Right atrium auricular region (tissue), 2 donors: Measurements from ENCODE around the gene SLAMF6. TPM values are rescaled to one million over a fixed set of nuclear protein-coding genes. Genes with fewer than 3 reads are reported as not detected.
"Not testable (repeated sequence)": the region's sequence is repeated elsewhere in the genome, so short reads cannot be mapped to it uniquely, and the experiment has no call there.

Experiments
- DNase-seq: peaks from one replicate; pipeline ENCODE4 v3.0.0-alpha.2; 2019; ENCODE audit warnings: low spot score
- H3K27ac ChIP-seq, 2 donors: fragments of 200-600 bp; sonication (generic); 1 replicate in 1 of 2; 2 replicates in 1 of 2; pipeline ENCODE4 v1.5.1; 2016 to 2019
- H3K27me3 ChIP-seq, 2 donors: fragments of 200-600 bp; sonication (generic); one replicate each; pipeline versions ENCODE4 v1.5.1 to v1.6.0; 2017 to 2019
- H3K36me3 ChIP-seq: fragments of 200-600 bp; sonication (generic); one replicate; pipeline ENCODE4 v1.5.1; 2016
- H3K4me1 ChIP-seq, 2 donors: fragments of 200-600 bp; sonication (generic); one replicate each; pipeline versions ENCODE4 v1.5.1 to v1.6.0; 2017 to 2019
- H3K4me3 ChIP-seq, 2 donors: fragments of 200-600 bp; sonication (generic); 1 replicate in 1 of 2; 2 replicates in 1 of 2; pipeline ENCODE4 v1.5.1; 2017 to 2019; ENCODE audit warnings: mild to moderate bottlenecking in 1 of 2, moderate library complexity in 1 of 2
- H3K9me3 ChIP-seq, 2 donors: fragments of 200-600 bp; sonication (generic); one replicate each; pipeline ENCODE4 v1.5.1; 2019
- CTCF ChIP-seq, 2 donors: fragments of 200-600 bp; sonication (generic); IDR thresholded peaks; one replicate each; pipeline ENCODE4 v1.5.1; 2019; ENCODE audit warnings: antibody characterized with exemption in 2 of 2
- total RNA-seq, 2 donors: library from RNA; depleted of rRNA; stranded (reverse); fragments of >200 nt; gene quantifications; one replicate each; pipeline ENCODE4 v1.1.0, GENCODE V29; 2016

SLAMF6 gene
- total RNA-seq, 2 donors from 2014 or later = 0.19 to 1.3 TPM

- Histone ChIP-seq H3K4me1 (no peaks in the 10 kb centered on the region), H3K27ac (no peak overlapping the region), H3K9me3 (peaks cover 0 to 10% of the 10 kb centered on the region in 2 donors)
These were observed 22.6 kb downstream of the SLAMF6 start for GRCh38 chr1:160500321-160500990.

GRCh38 chr1:160499631-160500030, 23.4 kb downstream of the SLAMF6 start:
- Histone ChIP-seq H3K4me1 (no peaks in the 10 kb centered on the region), H3K36me3 (no peaks in the 10 kb centered on the region), H3K27me3 (no peaks in the 10 kb centered on the region), H3K9me3 (peaks cover 0 to 2% of the 10 kb centered on the region in 2 donors), H3K27ac (no peak overlapping the region), H3K4me3 (no peak overlapping the region)
- DNase-seq = no peak
- no peak for TF ChIP-seq CTCF (IDR thresholded peaks at IDR 0.05)

More at GRCh38 chr1:160500321-160500990, 22.6 kb downstream of the SLAMF6 start:
- no peak overlapping the region for H3K4me3 ChIP-seq
- DNase-seq = no peak
- H3K27me3 ChIP-seq = no peaks in the 10 kb centered on the region
- H3K36me3 ChIP-seq = no peaks in the 10 kb centered on the region
- no peak for TF ChIP-seq CTCF (IDR thresholded peaks at IDR 0.05)

- not testable (repeated sequence) for H3K27ac ChIP-seq
These were observed 24.6 kb downstream of the SLAMF6 start for GRCh38 chr1:160498301-160499065.

GRCh38 chr1:160496334-160496733, 26.7 kb downstream of the SLAMF6 start:
- H3K36me3 ChIP-seq = no peaks in the 10 kb centered on the region
- H3K4me3 ChIP-seq = no peak overlapping the region
- TF ChIP-seq CTCF (IDR thresholded peaks at IDR 0.05) = no peak
- H3K9me3 ChIP-seq = no peaks in the 10 kb centered on the region
- H3K27me3 ChIP-seq = no peaks in the 10 kb centered on the region
- no peak overlapping the region for H3K27ac ChIP-seq
- DNase-seq = no peak
- no peaks in the 10 kb centered on the region for H3K4me1 ChIP-seq

More at GRCh38 chr1:160498301-160499065, 24.6 kb downstream of the SLAMF6 start:
- H3K9me3 ChIP-seq, DNase-seq, H3K27me3 ChIP-seq, H3K4me3 ChIP-seq, H3K4me1 ChIP-seq, H3K36me3 ChIP-seq: not testable (repeated sequence)

- H3K9me3 ChIP-seq = no peaks in the 10 kb centered on the region
- no peaks in the 10 kb centered on the region for H3K36me3 ChIP-seq
- no peak overlapping the region for H3K27ac ChIP-seq
- H3K27me3 ChIP-seq = no peaks in the 10 kb centered on the region
- no peaks in the 10 kb centered on the region for H3K4me1 ChIP-seq
- DNase-seq = no peak
- H3K4me3 ChIP-seq = no peak overlapping the region
- no peak for TF ChIP-seq CTCF (IDR thresholded peaks at IDR 0.05)
These were observed 28.4 kb downstream of the SLAMF6 start for GRCh38 chr1:160494620-160495019.

- Histone ChIP-seq H3K9me3 (no peaks in the 10 kb centered on the region), H3K27ac (no peak overlapping the region), H3K36me3 (no peaks in the 10 kb centered on the region), H3K4me1 (no peaks in the 10 kb centered on the region), H3K4me3 (no peak overlapping the region), H3K27me3 (no peaks in the 10 kb centered on the region)
- DNase-seq = no peak
- TF ChIP-seq CTCF (IDR thresholded peaks at IDR 0.05) = no peak
These were observed 30.4 kb downstream of the SLAMF6 start for GRCh38 chr1:160492617-160493016.
